HG02885 (cell line): ENCODE data around the gene NUAK2.

Experiments
- ATAC-seq: cut with Tn5 transposase; IDR thresholded peaks from one replicate; pipeline ENCODE4 v1.9.1; 2021; ENCODE audit warnings: mild to moderate bottlenecking; ENCODE audit not compliant: unreplicated experiment, poor library complexity

NUAK2 gene

GRCh38 chr1:205348554-205349487, 27.3 kb upstream of the NUAK2 start:
- ATAC-seq: no peak

- ATAC-seq: no peak
Observed at GRCh38 chr1:205346956-205347574, 25.5 kb upstream of the NUAK2 start.

GRCh38 chr1:205345761-205346160, 24.2 kb upstream of the NUAK2 start:
- ATAC-seq: no peak

DNA sequence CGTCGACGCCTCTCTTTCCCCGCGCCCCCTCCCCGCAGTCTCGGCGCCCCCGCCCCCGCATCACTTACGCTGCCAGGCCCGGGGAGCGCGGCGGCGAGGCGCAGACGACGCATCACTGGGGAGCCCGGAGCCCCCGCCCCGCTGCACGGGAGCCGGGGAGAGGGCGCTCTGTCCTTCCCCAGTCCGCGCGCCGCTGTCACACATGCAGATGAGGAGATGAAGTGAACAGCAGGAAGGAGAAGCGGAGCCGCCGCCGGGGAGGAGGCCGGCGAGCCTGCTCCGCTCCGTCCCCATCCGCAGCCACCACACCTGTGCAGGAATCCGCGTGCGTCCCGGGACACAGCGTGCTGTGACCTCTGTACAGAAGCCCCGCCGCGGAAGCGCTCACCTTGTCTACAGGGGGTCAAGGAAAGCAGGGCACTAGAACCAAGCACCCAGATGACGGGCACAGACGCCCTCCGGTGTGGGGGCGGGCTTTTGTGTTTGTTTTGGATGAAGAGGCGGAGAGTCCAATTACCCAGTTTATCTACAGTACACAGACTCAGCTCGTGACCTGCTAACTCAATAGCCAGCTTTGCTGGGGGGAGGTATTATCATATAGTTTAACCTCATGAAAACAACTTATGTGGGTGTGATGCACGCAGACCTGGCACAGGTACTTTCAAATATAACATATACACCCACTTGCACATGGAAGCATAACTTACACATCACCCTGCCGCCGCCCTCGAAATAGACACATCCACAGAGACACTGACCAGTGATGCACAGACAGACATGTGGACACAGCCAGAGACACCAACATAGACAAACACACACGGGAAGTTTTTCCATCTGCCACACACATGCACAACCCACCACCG, 22.8 kb upstream of the NUAK2 start:
- ATAC-seq: no peak

- ATAC-seq: no peak
Observed at GRCh38 chr1:205343431-205344065, 22.0 kb upstream of the NUAK2 start.

GRCh38 chr1:205342986-205343385, 21.4 kb upstream of the NUAK2 start:
- ATAC-seq: no peak

GRCh38 chr1:205340676-205341075, 19.1 kb upstream of the NUAK2 start:
- ATAC-seq: no peak

GRCh38 chr1:205339717-205340116, 18.2 kb upstream of the NUAK2 start:
- ATAC-seq: no peak

DNA sequence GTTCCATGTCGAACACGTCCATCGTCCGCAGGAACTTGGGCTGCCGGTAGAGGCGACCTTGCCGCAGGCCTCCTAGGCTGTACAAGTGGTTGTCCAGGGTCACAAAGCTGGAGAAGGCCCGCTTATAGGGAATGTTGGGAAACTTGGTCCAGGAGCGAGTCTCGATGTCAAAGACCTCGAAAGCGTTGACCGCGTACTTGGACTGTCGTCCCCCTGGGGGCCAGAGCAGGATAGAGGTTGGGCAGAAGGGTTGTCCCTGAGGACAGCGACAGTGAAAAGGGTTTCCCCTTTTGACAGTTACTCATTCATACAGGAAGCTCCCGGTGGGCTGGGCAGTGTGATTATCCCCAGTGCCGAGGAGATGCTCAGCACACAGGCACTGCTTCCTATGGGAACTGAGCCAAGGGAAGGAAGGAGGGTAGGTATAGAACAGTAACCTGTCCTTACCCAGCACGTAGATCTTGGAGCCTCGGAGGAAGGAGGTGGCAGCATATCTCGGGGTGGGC, 17.7 kb upstream of the NUAK2 start:
- ATAC-seq: no peak

- ATAC-seq: no peak
Observed at GRCh38 chr1:205338011-205338410, 16.5 kb upstream of the NUAK2 start.

DNA sequence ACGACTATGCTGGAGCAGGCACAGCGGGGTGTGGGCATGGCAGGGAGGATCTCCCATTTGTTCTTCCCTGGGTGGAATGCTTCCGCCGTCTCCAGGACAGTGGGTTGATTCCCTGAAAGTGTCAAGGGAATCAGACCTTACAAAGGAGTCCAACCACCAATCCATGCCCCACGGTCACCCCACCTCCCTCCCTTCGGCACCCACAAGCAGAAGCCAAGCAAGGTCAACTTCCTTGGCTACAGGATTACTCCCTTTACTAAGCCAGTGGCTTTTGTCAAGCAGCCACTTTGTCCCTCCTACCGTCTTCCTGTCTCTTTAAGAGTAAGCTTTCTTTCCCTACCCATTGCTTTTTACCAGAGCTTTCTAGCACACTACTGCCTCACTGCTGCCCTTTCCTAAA, 15.9 kb upstream of the NUAK2 start:
- ATAC-seq: no peak

DNA sequence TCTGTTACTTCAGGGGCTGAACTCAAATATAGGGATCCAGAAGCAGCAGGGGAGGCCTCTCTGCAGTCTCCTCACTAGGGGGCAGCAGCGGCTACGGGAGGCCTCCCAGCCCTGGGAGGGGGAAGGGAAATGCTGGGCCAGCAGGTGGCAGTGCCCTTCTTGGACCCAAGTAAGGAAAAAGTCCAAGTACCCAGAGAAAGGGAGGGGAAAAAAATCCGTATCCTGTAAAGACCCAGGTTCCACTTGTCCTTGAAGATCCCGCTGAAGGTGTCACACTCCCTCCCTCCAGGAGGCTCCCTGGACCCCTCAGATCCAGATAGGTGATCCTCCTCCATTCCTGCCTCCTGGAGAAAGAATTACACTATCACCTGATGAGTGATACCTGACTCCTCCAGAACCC, 14.1 kb upstream of the NUAK2 start:
- no peak for ATAC-seq

DNA sequence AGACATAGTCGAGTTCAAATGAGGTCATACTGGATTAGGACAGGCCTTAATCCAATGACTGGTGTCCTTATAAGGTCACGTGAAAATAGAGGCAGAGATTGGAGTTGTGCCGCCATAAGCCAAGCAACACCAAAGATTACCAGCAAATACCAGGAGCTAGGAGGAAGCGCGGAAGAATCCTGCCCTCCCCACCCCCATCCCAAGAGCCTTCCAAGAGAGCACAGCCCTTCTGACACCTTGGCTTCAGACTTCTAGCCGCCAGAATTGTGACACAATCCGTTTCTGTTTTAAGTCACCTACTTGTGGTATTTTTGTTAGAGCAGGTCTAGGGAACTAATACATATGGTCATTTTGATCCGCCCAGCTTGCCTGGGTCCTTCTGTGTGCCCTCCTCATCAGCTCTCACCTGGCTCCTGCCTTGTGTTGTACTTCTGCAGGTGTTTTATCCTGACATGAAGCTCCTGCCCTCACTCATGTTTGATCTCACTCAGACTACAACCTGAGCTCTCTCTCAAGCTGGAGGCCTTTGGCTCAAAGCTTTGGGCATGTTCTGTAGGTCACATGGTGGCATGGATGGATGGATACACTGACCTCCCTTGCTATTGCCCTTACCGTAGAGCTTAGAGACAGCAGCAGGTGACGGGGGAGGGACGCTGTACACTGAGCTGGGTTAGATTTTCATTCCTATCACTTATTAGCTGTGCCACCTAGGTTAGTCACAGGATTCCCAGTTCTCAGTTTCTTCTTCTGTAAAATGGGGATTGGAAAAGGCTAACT, 10.7 kb upstream of the NUAK2 start:
- ATAC-seq: no peak

DNA sequence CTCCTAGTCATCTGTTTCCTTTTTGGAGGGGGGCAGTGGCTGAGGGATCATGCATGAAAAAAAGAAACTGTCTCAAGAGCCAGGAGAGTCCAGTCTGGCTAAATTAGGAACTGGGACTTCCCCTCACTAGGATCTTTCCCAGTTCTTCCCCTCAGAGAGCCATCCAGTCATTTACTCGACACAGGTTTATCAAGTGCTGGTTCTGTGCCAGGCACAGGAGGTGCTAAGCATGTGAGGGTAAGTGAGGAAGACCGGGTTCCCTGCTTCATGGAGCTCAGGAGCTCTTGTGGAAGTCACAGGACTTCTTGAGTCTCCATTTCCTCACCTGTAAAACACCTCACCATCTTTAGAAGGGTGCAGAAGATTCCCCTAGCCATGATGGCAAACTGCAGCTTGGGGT, 8.6 kb upstream of the NUAK2 start:
- ATAC-seq: no peak

- ATAC-seq: no peak
Observed at GRCh38 chr1:205329719-205330118, 8.2 kb upstream of the NUAK2 start.

DNA sequence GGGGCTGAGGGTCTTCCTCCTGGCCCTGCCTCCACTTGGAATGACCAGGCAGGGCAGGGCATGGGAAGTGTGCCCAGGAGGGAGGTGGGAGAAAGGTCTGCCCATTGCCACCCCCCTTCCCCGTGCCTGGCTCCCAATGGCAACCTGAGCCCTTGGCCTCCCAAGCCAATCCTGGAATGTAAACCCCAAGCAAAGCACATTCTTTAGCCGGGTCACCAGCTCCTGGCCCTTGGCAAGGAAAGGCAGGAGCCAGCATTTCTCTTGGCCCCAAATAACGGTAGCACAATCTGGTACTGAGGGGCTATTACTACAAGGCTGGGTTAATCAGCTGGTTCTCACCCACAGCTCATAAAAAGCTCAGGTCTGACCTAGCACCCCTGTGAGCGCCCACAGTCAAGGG, 6.9 kb upstream of the NUAK2 start:
- ATAC-seq: no peak

DNA sequence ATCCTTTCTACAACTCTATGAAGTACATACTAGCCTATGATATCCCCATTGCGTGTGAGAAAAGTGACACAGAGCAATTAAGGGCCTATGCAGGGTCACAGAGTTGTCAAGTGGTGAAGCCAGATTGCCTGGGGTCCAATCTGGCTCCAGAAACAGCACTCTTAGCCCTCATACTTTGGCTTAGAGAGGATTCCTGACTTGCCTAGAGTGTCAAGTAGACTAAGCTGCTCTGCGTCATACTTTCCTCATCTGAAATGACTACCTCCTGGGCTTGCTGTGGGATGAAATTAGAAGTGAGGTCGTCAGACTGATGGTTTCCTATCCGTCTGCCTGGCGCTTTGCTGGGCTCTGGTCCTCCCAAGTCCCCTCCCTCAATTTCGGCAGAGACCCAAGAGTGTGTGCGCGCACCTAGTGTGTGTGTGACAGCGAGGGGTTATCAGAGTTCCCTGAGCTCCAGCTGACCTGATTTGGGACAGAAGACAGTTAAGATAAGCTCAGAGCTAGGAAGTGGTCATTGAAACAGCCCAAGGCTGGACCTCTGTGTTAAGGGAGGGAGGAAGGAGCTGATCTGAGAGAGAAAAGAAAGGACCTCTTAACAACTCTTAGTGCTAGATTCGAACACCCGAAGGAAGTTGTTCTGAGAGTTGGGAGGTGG, 5.4 kb upstream of the NUAK2 start:
- no peak for ATAC-seq

DNA sequence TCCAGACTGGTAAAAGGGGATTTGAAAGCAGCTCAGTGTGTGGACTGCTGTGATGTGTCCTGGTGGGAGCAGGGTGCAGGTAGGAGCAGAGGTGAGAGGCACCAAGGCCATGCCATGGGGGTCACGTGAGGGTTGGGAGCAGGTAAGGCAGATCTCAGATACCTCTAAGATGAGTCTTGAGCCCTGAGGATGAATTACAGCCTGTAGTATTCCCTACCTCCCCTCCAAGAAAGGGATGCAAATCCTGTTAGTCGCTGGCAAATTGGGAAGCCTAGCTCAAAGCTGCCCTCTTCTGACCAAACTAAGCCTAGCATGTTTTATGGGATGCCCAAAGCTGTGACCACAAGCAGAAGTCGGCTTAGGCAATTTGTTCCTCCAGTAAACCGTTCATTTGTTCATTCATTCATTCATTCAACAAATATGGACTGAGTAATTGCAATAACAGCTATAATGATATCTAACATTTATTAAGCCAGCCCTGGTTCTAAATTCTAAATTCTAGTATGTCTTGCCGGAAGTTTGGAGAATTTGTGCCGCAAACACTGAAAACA, 3.9 kb upstream of the NUAK2 start:
- ATAC-seq: no peak

- ATAC-seq: no peak
Observed at GRCh38 chr1:205324781-205325180, 3.2 kb upstream of the NUAK2 start.
